ENCODE measurements around the gene APP.

DNA sequence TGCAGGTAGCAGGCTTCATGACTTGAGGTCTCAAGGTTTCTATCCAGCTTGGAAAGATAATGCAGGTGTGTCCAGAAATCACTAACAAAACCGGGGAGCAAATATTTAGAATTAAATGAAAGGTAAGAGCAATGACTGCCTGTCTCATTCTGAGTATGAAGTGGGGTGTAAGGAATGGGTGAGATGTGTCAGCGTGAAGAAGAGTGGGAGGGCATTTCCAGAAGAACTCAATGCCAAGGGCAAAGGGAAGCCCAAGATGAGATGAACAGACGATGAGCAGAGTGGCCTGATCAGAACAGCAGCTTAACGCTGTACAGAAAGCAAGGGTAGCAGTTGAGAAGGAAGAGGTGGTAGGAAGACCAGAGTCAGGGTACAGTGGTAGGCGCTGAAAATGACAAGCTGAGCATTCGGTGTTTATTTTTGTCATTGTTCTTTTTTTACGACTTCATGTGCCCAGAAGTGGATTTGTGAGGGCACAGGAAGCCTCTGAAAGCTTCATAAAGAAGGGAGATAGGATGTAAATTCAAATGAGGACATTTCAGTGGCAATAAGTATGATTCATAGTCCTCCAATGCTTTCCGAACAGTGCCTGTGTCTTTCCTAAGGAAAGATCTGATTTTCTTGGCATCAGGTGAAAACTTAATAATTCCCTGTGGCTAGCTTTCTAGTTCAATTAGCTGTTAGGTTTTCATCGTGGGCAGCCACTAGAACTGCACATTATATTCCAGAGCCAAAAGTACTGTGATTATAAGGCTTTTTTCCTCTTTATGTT, 190.5 kb downstream of the APP start:
- TF ChIP-seq KLF8 (tag by site-specific recombination; IDR thresholded peaks at IDR 0.05) = no peak
- TF ChIP-seq, protein P1, sequence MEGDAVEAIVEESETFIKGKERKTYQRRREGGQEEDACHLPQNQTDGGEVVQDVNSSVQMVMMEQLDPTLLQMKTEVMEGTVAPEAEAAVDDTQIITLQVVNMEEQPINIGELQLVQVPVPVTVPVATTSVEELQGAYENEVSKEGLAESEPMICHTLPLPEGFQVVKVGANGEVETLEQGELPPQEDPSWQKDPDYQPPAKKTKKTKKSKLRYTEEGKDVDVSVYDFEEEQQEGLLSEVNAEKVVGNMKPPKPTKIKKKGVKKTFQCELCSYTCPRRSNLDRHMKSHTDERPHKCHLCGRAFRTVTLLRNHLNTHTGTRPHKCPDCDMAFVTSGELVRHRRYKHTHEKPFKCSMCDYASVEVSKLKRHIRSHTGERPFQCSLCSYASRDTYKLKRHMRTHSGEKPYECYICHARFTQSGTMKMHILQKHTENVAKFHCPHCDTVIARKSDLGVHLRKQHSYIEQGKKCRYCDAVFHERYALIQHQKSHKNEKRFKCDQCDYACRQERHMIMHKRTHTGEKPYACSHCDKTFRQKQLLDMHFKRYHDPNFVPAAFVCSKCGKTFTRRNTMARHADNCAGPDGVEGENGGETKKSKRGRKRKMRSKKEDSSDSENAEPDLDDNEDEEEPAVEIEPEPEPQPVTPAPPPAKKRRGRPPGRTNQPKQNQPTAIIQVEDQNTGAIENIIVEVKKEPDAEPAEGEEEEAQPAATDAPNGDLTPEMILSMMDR (tag by site-specific recombination; IDR thresholded peaks at IDR 0.05) = no peak
- no peak for TF ChIP-seq YY1 (tag by site-specific recombination; IDR thresholded peaks at IDR 0.05)
- TF ChIP-seq ZNF302 (tag by site-specific recombination; IDR thresholded peaks at IDR 0.05; ENCODE audit: low read depth) = no peak
- TF ChIP-seq HOXC10 (CRISPR knock-in tag; IDR thresholded peaks at IDR 0.05) = no peak
- TF ChIP-seq ZNF549 (tag by site-specific recombination; IDR thresholded peaks at IDR 0.05) = no peak

Measured in HEK293 (cell line).